SK-N-SH treated with all-trans-retinoic acid at 6 μM for 48 hours (cell line): ENCODE results near the gene AMOTL2.

Source experiments
- ARNTL ChIP-seq: fragments of 450-650 bp; formaldehyde crosslinking; IDR thresholded peaks from 2 replicates; pipeline ENCODE4 v1.5.0; 2020; ENCODE audit warnings: low read depth, mild to moderate bottlenecking, moderate library complexity, borderline replicate concordance
- BACH2 ChIP-seq: fragments of 250-450 bp; sonication (Bioruptor Pico); IDR thresholded peaks from 2 replicates; pipeline ENCODE4 v1.9.0; 2021; ENCODE audit warnings: mild to moderate bottlenecking, borderline replicate concordance
- CREB5 ChIP-seq: fragments of 250-450 bp; sonication (Bioruptor Pico); IDR thresholded peaks from 2 replicates; pipeline ENCODE4 v1.5.1; 2020; ENCODE audit warnings: low read depth, mild to moderate bottlenecking, moderate library complexity
- GLIS3 ChIP-seq: fragments of 250-450 bp; sonication (Bioruptor Pico); IDR thresholded peaks from 2 replicates; pipeline ENCODE4 v1.5.0; 2020; ENCODE audit warnings: mild to moderate bottlenecking, moderate library complexity
- RARB ChIP-seq: fragments of 250-450 bp; sonication (Bioruptor Pico); IDR thresholded peaks from 2 replicates; pipeline ENCODE4 v1.8.0; 2021; ENCODE audit warnings: mild to moderate bottlenecking, moderate library complexity
- ZFP3 ChIP-seq: fragments of 250-450 bp; sonication (Bioruptor Pico); IDR thresholded peaks from 2 replicates; pipeline ENCODE4 v1.5.0; 2020; ENCODE audit warnings: mild to moderate bottlenecking, moderate library complexity
- ZFP30 ChIP-seq: fragments of 450-650 bp; formaldehyde crosslinking; IDR thresholded peaks from 2 replicates; pipeline ENCODE4 v1.5.0; 2022; ENCODE audit warnings: mild to moderate bottlenecking, moderate library complexity
- ZNF565 ChIP-seq: fragments of 450-650 bp; formaldehyde crosslinking; conservative IDR thresholded peaks from 2 replicates; pipeline ENCODE4 v1.5.0; 2020; ENCODE audit warnings: low read depth, mild to moderate bottlenecking, moderate library complexity
- ZNF8 ChIP-seq: fragments of 450-650 bp; formaldehyde crosslinking; IDR thresholded peaks from 2 replicates; pipeline ENCODE4 v1.5.0; 2020; ENCODE audit warnings: mild to moderate bottlenecking, moderate library complexity

GRCh38 chr3:134409041-134409440, 34.8 kb upstream of the AMOTL2 start:
- TF ChIP-seq ZNF565 (CRISPR knock-in tag): no peak
- no peak for TF ChIP-seq ZNF8 (CRISPR knock-in tag)
- TF ChIP-seq CREB5 (CRISPR knock-in tag): no peak
- no peak for TF ChIP-seq ZFP3 (CRISPR knock-in tag)
- no peak for TF ChIP-seq RARB
- TF ChIP-seq BACH2: no peak
- TF ChIP-seq ZFP30 (CRISPR knock-in tag): no peak
- no peak for TF ChIP-seq GLIS3 (CRISPR knock-in tag)
- TF ChIP-seq ARNTL: no peak
